H9 (cell line): ENCODE data around the gene FNDC4. TPM values are rescaled to one million over a fixed set of nuclear protein-coding genes. Genes with fewer than 3 reads are reported as not detected.

Experiments used
- DNase-seq: peaks from one replicate; pipeline ENCODE4 v3.0.0-alpha.2; 2017
- H2AFZ ChIP-seq: one replicate; pipeline ENCODE4 v1.6.1; 2013; ENCODE audit warnings: mild to moderate bottlenecking, low read length, control low read depth, moderate library complexity
- H2AK5ac ChIP-seq: 2 replicates; pipeline ENCODE4 v1.6.1; 2013; ENCODE audit warnings: low read length, control low read depth, mixed read lengths; ENCODE audit not compliant: insufficient read length
- H2BK120ac ChIP-seq: one replicate; pipeline ENCODE4 v1.6.1; 2013; ENCODE audit warnings: low read depth, mild to moderate bottlenecking, low read length, control low read depth, inconsistent platforms; ENCODE audit not compliant: poor library complexity, severe bottlenecking
- H2BK12ac ChIP-seq: 2 replicates; pipeline ENCODE4 v1.6.1; 2013; ENCODE audit warnings: low read length, control low read depth, mixed read lengths, low read depth; ENCODE audit not compliant: insufficient read length
- H2BK15ac ChIP-seq: 2 replicates; pipeline ENCODE4 v1.6.1; 2013; ENCODE audit warnings: low read depth, low read length, control low read depth
- H2BK20ac ChIP-seq: one replicate; pipeline ENCODE4 v1.6.1; 2013; ENCODE audit warnings: low read depth, mild to moderate bottlenecking, low read length, control low read depth, inconsistent platforms; ENCODE audit not compliant: poor library complexity, severe bottlenecking
- H2BK5ac ChIP-seq: 2 replicates; pipeline ENCODE4 v1.6.1; 2013; ENCODE audit warnings: low read length, control low read depth, mixed read lengths; ENCODE audit not compliant: insufficient read length
- H3K14ac ChIP-seq: 2 replicates; pipeline ENCODE4 v1.6.1; 2013; ENCODE audit warnings: low read length, control low read depth; ENCODE audit not compliant: insufficient read depth
- H3K18ac ChIP-seq: 2 replicates; pipeline ENCODE4 v1.6.1; 2013; ENCODE audit warnings: low read depth, mild to moderate bottlenecking, mixed read lengths, low read length, control low read depth; ENCODE audit not compliant: insufficient read length
- H3K23ac ChIP-seq: 2 replicates; pipeline ENCODE4 v1.6.1; 2013; ENCODE audit warnings: low read length, control low read depth, mixed read lengths, low read depth; ENCODE audit not compliant: insufficient read length
- H3K23me2 ChIP-seq: 2 replicates; pipeline ENCODE4 v1.6.1; 2013; ENCODE audit warnings: low read depth, mild to moderate bottlenecking, mixed read lengths, low read length, control low read depth; ENCODE audit not compliant: insufficient read length, poor library complexity, severe bottlenecking
- H3K27ac ChIP-seq: 2 replicates; pipeline ENCODE4 v1.5.1; 2013; ENCODE audit warnings: low read length, control low read depth, mixed read lengths, low read depth; ENCODE audit not compliant: insufficient read length
- H3K27me3 ChIP-seq: 2 replicates; pipeline ENCODE4 v1.6.1; 2013; ENCODE audit warnings: low read length, control low read depth, inconsistent platforms; ENCODE audit not compliant: insufficient read depth
- H3K4ac ChIP-seq: 2 replicates; pipeline ENCODE4 v1.6.1; 2013; ENCODE audit warnings: low read depth, mild to moderate bottlenecking, control low read depth, inconsistent platforms, low read length, moderate library complexity
- H3K4me1 ChIP-seq: 2 replicates; pipeline ENCODE4 v1.6.1; 2013; ENCODE audit warnings: low read length, control low read depth, inconsistent platforms; ENCODE audit not compliant: insufficient read depth
- H3K4me2 ChIP-seq: 2 replicates; pipeline ENCODE4 v1.6.1; 2013; ENCODE audit warnings: low read length, control low read depth, mixed read lengths; ENCODE audit not compliant: insufficient read length, insufficient read depth
- H3K56ac ChIP-seq: 2 replicates; pipeline ENCODE4 v1.6.1; 2013; ENCODE audit warnings: low read depth, mild to moderate bottlenecking, mixed read lengths, low read length, control low read depth; ENCODE audit not compliant: insufficient read length
- H3K79me1 ChIP-seq: 2 replicates; pipeline ENCODE4 v1.6.1; 2013; ENCODE audit warnings: low read depth, mild to moderate bottlenecking, moderate library complexity, low read length, control low read depth, inconsistent platforms; ENCODE audit not compliant: insufficient read depth, poor library complexity, severe bottlenecking
- H3K79me2 ChIP-seq: 2 replicates; pipeline ENCODE4 v1.6.1; 2013; ENCODE audit warnings: low read length, control low read depth, inconsistent platforms; ENCODE audit not compliant: insufficient read depth
- H3K9ac ChIP-seq: 2 replicates; pipeline ENCODE4 v1.6.1; 2013; ENCODE audit warnings: low read length, control low read depth, mixed read lengths; ENCODE audit not compliant: insufficient read length; ENCODE audit errors: extremely low read depth
- H3K9me3 ChIP-seq: one replicate; pipeline ENCODE4 v1.6.1; 2013; ENCODE audit warnings: low read depth, low read length, inconsistent platforms; ENCODE audit not compliant: control insufficient read depth
- H3T11ph ChIP-seq: one replicate; pipeline ENCODE4 v1.6.1; 2013; ENCODE audit warnings: mild to moderate bottlenecking, low read length, control low read depth, inconsistent platforms
- H4K20me1 ChIP-seq: one replicate; pipeline ENCODE4 v1.6.1; 2013; ENCODE audit not compliant: control insufficient read depth, insufficient read length, insufficient read depth
- H4K5ac ChIP-seq: 2 replicates; pipeline ENCODE4 v1.6.1; 2013; ENCODE audit warnings: low read depth, mild to moderate bottlenecking, mixed read lengths, low read length, control low read depth; ENCODE audit not compliant: insufficient read length
- H4K8ac ChIP-seq: replicated peaks from 2 replicates; pipeline ENCODE4 v1.6.1; 2013; ENCODE audit warnings: low read length, control low read depth, mixed read lengths, low read depth; ENCODE audit not compliant: insufficient read length
- H4K91ac ChIP-seq: 2 replicates; pipeline ENCODE4 v1.6.1; 2013; ENCODE audit warnings: low read depth, mild to moderate bottlenecking, moderate library complexity, mixed read lengths, low read length, control low read depth; ENCODE audit not compliant: insufficient read length
- H3K27ac Mint-ChIP-seq, 3 experiments: 2 replicates in 2 of 3; 3 replicates in 1 of 3; pipeline ENCODE4 v1.8.0; 2020 to 2021; ENCODE audit warnings: mixed read lengths in 3 of 3, mild to moderate bottlenecking in 1 of 3, moderate library complexity in 1 of 3
- H3K27me3 Mint-ChIP-seq: 2 replicates; pipeline ENCODE4 v1.8.0; 2021; ENCODE audit warnings: low read depth, mild to moderate bottlenecking, moderate library complexity, mixed read lengths
- H3K36me3 Mint-ChIP-seq, 3 experiments: 2 replicates in 2 of 3; 3 replicates in 1 of 3; pipeline ENCODE4 v1.8.0; 2020 to 2021; ENCODE audit warnings: low read depth in 3 of 3, mixed read lengths in 3 of 3; ENCODE audit not compliant: insufficient read depth in 1 of 3
- H3K4me1 Mint-ChIP-seq, 2 experiments: 2 replicates each; pipeline ENCODE4 v1.8.0; 2020; ENCODE audit warnings: mixed read lengths in 2 of 2
- H3K4me3 Mint-ChIP-seq, 2 experiments: 2 replicates in 1 of 2; 3 replicates in 1 of 2; pipeline ENCODE4 v1.8.0; 2020 to 2021; ENCODE audit warnings: mild to moderate bottlenecking in 2 of 2, mixed read lengths in 2 of 2, moderate library complexity in 1 of 2
- H3K9me3 Mint-ChIP-seq, 2 experiments: 2 replicates in 1 of 2; 3 replicates in 1 of 2; pipeline ENCODE4 v1.8.0; 2020; ENCODE audit warnings: mild to moderate bottlenecking in 2 of 2, mixed read lengths in 2 of 2, moderate library complexity in 1 of 2
- WGBS: extraction: QIAGEN DNeasy Blood & Tissue Kit; methylation state at CpG from one replicate; pipeline ENCODE4 v1.1.7; 2013; ENCODE audit warnings: missing lambda C conversion rate, low lambda C conversion rate, mixed read lengths; ENCODE audit not compliant: insufficient read length; ENCODE audit errors: extremely low coverage; 5-methylcytosine and 5-hydroxymethylcytosine counted together
- total RNA-seq: library from RNA; stranded (reverse); gene quantifications from 2 replicates; pipeline ENCODE4 v1.2.1, GENCODE V29; 2021
- TF ChIP-seq, protein P1 (sequence below): fragments of 200-600 bp; sonication (generic); conservative IDR thresholded peaks from 3 replicates; pipeline ENCODE4 v1.8.0; 2021; ENCODE audit warnings: antibody characterized with exemption, mild to moderate bottlenecking

Gene FNDC4
- total RNA-seq, 1 experiment from 2014 or later, result 21.5 TPM

DNA sequence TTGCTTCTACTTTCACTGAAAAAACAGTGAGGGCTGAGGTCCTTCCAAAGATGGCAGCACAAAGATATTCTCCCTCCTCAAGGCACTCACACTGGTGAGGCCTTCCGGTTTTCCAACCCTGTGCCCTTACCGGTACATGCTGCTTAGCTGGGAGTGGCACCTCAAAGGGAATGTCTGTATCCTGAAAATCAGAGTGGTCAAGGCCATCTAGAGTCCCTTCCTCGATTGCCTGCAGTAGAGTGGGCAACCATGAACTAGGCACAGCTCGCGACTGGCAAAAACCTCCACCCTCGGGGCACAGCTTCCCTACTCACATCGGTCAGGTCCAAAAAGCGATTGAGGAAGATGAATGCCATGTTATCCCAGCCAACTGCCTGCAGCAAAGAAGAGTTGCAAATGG, 49.4 kb downstream of the FNDC4 start:
- Histone ChIP-seq H3K4me1 (no peaks in the 10 kb centered on the region), H3K9me3 (no peaks in the 10 kb centered on the region), H4K5ac (no peak overlapping the region), H2BK120ac (no peak overlapping the region), H3K9ac (no peak overlapping the region), H4K91ac (no peak overlapping the region), H4K20me1 (no peaks in the 10 kb centered on the region), H2BK5ac (no peak overlapping the region), H3K27ac (no peak overlapping the region), H3K79me1 (no peaks in the 10 kb centered on the region), H3K23ac (no peak overlapping the region), H2AK5ac (no peak overlapping the region), H3K23me2 (peaks cover 8% of the 10 kb centered on the region), H2AFZ (no peak overlapping the region), H3K18ac (no peak overlapping the region), H4K8ac (no peak overlapping the region), H2BK20ac (no peak overlapping the region), H3T11ph (no peak overlapping the region), H3K27me3 (no peaks in the 10 kb centered on the region), H3K14ac (no peak overlapping the region), H3K56ac (no peak overlapping the region), H3K79me2 (no peaks in the 10 kb centered on the region), H2BK15ac (no peak overlapping the region), H3K4me2 (no peak overlapping the region), H3K4ac (no peak overlapping the region), H2BK12ac (no peak overlapping the region)
- H3K27ac Mint-ChIP-seq, result peak overlapping the region in 2 of 3 experiments; percentile 21 to 82; a peak in 1 of 7 replicates
- no peaks in the 10 kb centered on the region for H3K9me3 Mint-ChIP-seq
- TF ChIP-seq, protein P1, sequence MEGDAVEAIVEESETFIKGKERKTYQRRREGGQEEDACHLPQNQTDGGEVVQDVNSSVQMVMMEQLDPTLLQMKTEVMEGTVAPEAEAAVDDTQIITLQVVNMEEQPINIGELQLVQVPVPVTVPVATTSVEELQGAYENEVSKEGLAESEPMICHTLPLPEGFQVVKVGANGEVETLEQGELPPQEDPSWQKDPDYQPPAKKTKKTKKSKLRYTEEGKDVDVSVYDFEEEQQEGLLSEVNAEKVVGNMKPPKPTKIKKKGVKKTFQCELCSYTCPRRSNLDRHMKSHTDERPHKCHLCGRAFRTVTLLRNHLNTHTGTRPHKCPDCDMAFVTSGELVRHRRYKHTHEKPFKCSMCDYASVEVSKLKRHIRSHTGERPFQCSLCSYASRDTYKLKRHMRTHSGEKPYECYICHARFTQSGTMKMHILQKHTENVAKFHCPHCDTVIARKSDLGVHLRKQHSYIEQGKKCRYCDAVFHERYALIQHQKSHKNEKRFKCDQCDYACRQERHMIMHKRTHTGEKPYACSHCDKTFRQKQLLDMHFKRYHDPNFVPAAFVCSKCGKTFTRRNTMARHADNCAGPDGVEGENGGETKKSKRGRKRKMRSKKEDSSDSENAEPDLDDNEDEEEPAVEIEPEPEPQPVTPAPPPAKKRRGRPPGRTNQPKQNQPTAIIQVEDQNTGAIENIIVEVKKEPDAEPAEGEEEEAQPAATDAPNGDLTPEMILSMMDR, result no peak
- DNase-seq, result no peak
- H3K27me3 Mint-ChIP-seq, result no peaks in the 10 kb centered on the region
- H3K4me3 Mint-ChIP-seq, result no peak overlapping the region; a peak in 1 of 5 replicates
- peaks cover 21 to 70% (median 53%) of the 10 kb centered on the region in 3 experiments; a peak in 6 of 7 replicates for H3K36me3 Mint-ChIP-seq
- peaks cover 13 to 18% of the 10 kb centered on the region in 2 experiments for H3K4me1 Mint-ChIP-seq
- no CpG with 5 or more reads among the region's 8 CpGs for WGBS
